ENCODE results near the gene LSMEM2. TPM values are rescaled to one million over a fixed set of nuclear protein-coding genes. Genes with fewer than 3 reads are reported as not detected.

LSMEM2 gene
- total and polyA plus RNA-seq, 11 donors: 1.3 to 68.3 (median 29.7) TPM

- TF ChIP-seq POLR2A (IDR thresholded peaks at IDR 0.05) (peak; percentile 64 to 93), CTCF (IDR thresholded peaks at IDR 0.05) (no peak)
- peak; percentile 100 for DNase-seq
- no peaks in the 10 kb centered on the region for H3K9me3 ChIP-seq
- H3K27ac ChIP-seq: peak overlapping the region; percentile 92 to 100 (median 98)
- H3K27me3 ChIP-seq: peaks cover 0 to 4% (median 0%) of the 10 kb centered on the region in 9 donors
- intact Hi-C loops (cut with DNase I): loop anchor here in 1 of 10 donors (1.0 kb wide), 1 partner anchor 34 kb away; the partner anchor contains the start of gene HYAL1
- H3K36me3 ChIP-seq: peaks cover 0 to 25% (median 2%) of the 10 kb centered on the region in 9 donors
- H3K4me3 ChIP-seq: peak overlapping the region; percentile 70 to 97 (median 92)
- ATAC-seq: peak; percentile 85 to 90 (median 86)
- 0 to 3% (median 1%) methylated on average over 31 to 79 of the region's 79 CpGs for WGBS, 4 donors
- peaks cover 13 to 88% (median 72%) of the 10 kb centered on the region in 12 donors for H3K4me1 ChIP-seq
These were observed 58.4 kb downstream of the LSMEM2 start for GRCh38 chr3:50337175-50337861.

Other genes with a start within 250 kb of the LSMEM2 start
- 10 to 100 TPM; 37.4 to 77.3 (median 55.8) TPM for gene RBM5, start 190.2 kb upstream of the LSMEM2 start, total RNA-seq
- gene RBM5, start 190.2 kb upstream of the LSMEM2 start, polyA plus RNA-seq: 10 to 100 TPM; 32.5 to 50.2 TPM
- 10 to 100 TPM in 6 of 9 donors, 1 to 10 TPM in 3; 6.1 to 94.1 (median 11.3) TPM for gene SEMA3F, start 123.8 kb upstream of the LSMEM2 start, total RNA-seq
- gene SEMA3F, start 123.8 kb upstream of the LSMEM2 start, polyA plus RNA-seq: 10 to 100 TPM in 1 of 2 donors, 1 to 10 TPM in 1; 9.3 to 23.9 TPM
- gene GNAT1, start 87.5 kb upstream of the LSMEM2 start, total RNA-seq: under 1 TPM in 1 of 9 donors, not detected in 8; 0.40 TPM
- not detected for gene GNAT1, start 87.5 kb upstream of the LSMEM2 start, polyA plus RNA-seq
- 10 to 100 TPM in 3 of 9 donors, 1 to 10 TPM in 6; 3.6 to 14.8 (median 8.4) TPM for gene SLC38A3, start 73.8 kb upstream of the LSMEM2 start, total RNA-seq
- 1 to 10 TPM; 1.0 to 8.8 TPM for gene SLC38A3, start 73.8 kb upstream of the LSMEM2 start, polyA plus RNA-seq
- 100 to 1,000 TPM; 106 to 365 (median 140) TPM for gene GNAI2, start 42.9 kb upstream of the LSMEM2 start, total RNA-seq
- 100 to 1,000 TPM in 1 of 2 donors, 10 to 100 TPM in 1; 93.2 to 180 TPM for gene GNAI2, start 42.9 kb upstream of the LSMEM2 start, polyA plus RNA-seq
- gene SEMA3B, start 9.9 kb upstream of the LSMEM2 start, total RNA-seq: 10 to 100 TPM; 12.9 to 60.1 (median 17.8) TPM
- gene SEMA3B, start 9.9 kb upstream of the LSMEM2 start, polyA plus RNA-seq: 10 to 100 TPM; 21.1 to 37.5 TPM
- gene IFRD2, start 13.3 kb downstream of the LSMEM2 start, total RNA-seq: 10 to 100 TPM; 47.5 to 94.9 (median 61.4) TPM
- 100 to 1,000 TPM in 1 of 2 donors, 10 to 100 TPM in 1; 80.5 to 106 TPM for gene IFRD2, start 13.3 kb downstream of the LSMEM2 start, polyA plus RNA-seq
- 1 to 10 TPM; 1.0 to 3.2 (median 1.6) TPM for gene HYAL3, start 20.3 kb downstream of the LSMEM2 start, total RNA-seq
- gene HYAL3, start 20.3 kb downstream of the LSMEM2 start, polyA plus RNA-seq: 1 to 10 TPM; 2.1 to 3.1 TPM
- 10 to 100 TPM in 4 of 9 donors, 1 to 10 TPM in 5; 8.0 to 13.9 (median 9.8) TPM for gene NAA80, start 20.3 kb downstream of the LSMEM2 start, total RNA-seq
- 10 to 100 TPM in 1 of 2 donors, 1 to 10 TPM in 1; 5.0 to 10.4 TPM for gene NAA80, start 20.3 kb downstream of the LSMEM2 start, polyA plus RNA-seq
- 10 to 100 TPM; 36.9 to 99.7 (median 57.8) TPM for gene HYAL1, start 24.5 kb downstream of the LSMEM2 start, total RNA-seq
- 10 to 100 TPM; 37.6 to 60.7 TPM for gene HYAL1, start 24.5 kb downstream of the LSMEM2 start, polyA plus RNA-seq
- 100 to 1,000 TPM in 2 of 9 donors, 10 to 100 TPM in 7; 24.0 to 234 (median 48.5) TPM for gene HYAL2, start 43.7 kb downstream of the LSMEM2 start, total RNA-seq
- 100 to 1,000 TPM in 1 of 2 donors, 10 to 100 TPM in 1; 52.2 to 119 TPM for gene HYAL2, start 43.7 kb downstream of the LSMEM2 start, polyA plus RNA-seq
- gene TUSC2, start 49.1 kb downstream of the LSMEM2 start, total RNA-seq: 10 to 100 TPM; 24.5 to 34.9 (median 29.0) TPM
- 10 to 100 TPM; 27.6 to 68.1 TPM for gene TUSC2, start 49.1 kb downstream of the LSMEM2 start, polyA plus RNA-seq
- 10 to 100 TPM in 7 of 9 donors, 1 to 10 TPM in 2; 7.9 to 25.5 (median 11.4) TPM for gene RASSF1, start 61.7 kb downstream of the LSMEM2 start, total RNA-seq
- 10 to 100 TPM; 14.2 to 58.6 TPM for gene RASSF1, start 61.7 kb downstream of the LSMEM2 start, polyA plus RNA-seq
- gene ZMYND10, start 66.6 kb downstream of the LSMEM2 start, total RNA-seq: 1 to 10 TPM in 2 of 9 donors, under 1 TPM in 2, not detected in 5; 0.49 to 1.4 (median 1.0) TPM
- gene ZMYND10, start 66.6 kb downstream of the LSMEM2 start, polyA plus RNA-seq: under 1 TPM; 0.15 to 0.29 TPM
- 10 to 100 TPM; 12.0 to 18.4 (median 15.3) TPM for gene NPRL2, start 71.7 kb downstream of the LSMEM2 start, total RNA-seq
- 10 to 100 TPM; 14.4 to 19.0 TPM for gene NPRL2, start 71.7 kb downstream of the LSMEM2 start, polyA plus RNA-seq
- 10 to 100 TPM in 2 of 9 donors, 1 to 10 TPM in 7; 4.9 to 16.5 (median 7.8) TPM for gene CYB561D2, start 71.8 kb downstream of the LSMEM2 start, total RNA-seq
- gene CYB561D2, start 71.8 kb downstream of the LSMEM2 start, polyA plus RNA-seq: 10 to 100 TPM in 1 of 2 donors, 1 to 10 TPM in 1; 6.7 to 18.6 TPM
- gene TMEM115, start 80.4 kb downstream of the LSMEM2 start, total RNA-seq: 10 to 100 TPM; 20.5 to 56.4 (median 28.9) TPM
- gene TMEM115, start 80.4 kb downstream of the LSMEM2 start, polyA plus RNA-seq: 10 to 100 TPM; 21.6 to 57.3 TPM
- 1 to 10 TPM in 8 of 9 donors, under 1 TPM in 1; 0.95 to 3.6 (median 2.7) TPM for gene CACNA2D2, start 224.5 kb downstream of the LSMEM2 start, total RNA-seq
- 1 to 10 TPM in 1 of 2 donors, under 1 TPM in 1; 0.49 to 1.5 TPM for gene CACNA2D2, start 224.5 kb downstream of the LSMEM2 start, polyA plus RNA-seq